Esophagus muscularis mucosa (tissue), 4 donors: ENCODE results near the gene PAQR6. TPM values are rescaled to one million over a fixed set of nuclear protein-coding genes. Genes with fewer than 3 reads are reported as not detected.

Source experiments
- DNase-seq: peaks from one replicate; pipeline ENCODE4 v3.0.0-alpha.2; 2017; ENCODE audit errors: extremely low spot score
- H3K27ac ChIP-seq, 4 donors: fragments of 200-600 bp; sonication (generic); replicated peaks in 1 of 4; 1 replicate in 3 of 4; 2 replicates in 1 of 4; pipeline ENCODE4 v1.5.1; 2016 to 2019; ENCODE audit warnings: mild to moderate bottlenecking in 1 of 4
- H3K27me3 ChIP-seq, 4 donors: fragments of 200-600 bp; sonication (generic); one replicate each; pipeline versions ENCODE4 v1.5.1 to v1.6.0; 2016 to 2019
- H3K36me3 ChIP-seq, 4 donors: fragments of 200-600 bp; sonication (generic); one replicate each; pipeline ENCODE4 v1.5.1; 2016 to 2019
- H3K4me1 ChIP-seq, 4 donors: fragments of 200-600 bp; sonication (generic); one replicate each; pipeline ENCODE4 v1.5.1; 2016 to 2019
- H3K4me3 ChIP-seq, 4 donors: fragments of 200-600 bp; sonication (generic); 1 replicate in 2 of 4; 2 replicates in 2 of 4; pipeline ENCODE4 v1.5.1; 2016 to 2019; ENCODE audit warnings: mild to moderate bottlenecking in 4 of 4, moderate library complexity in 1 of 4
- H3K9me3 ChIP-seq, 4 donors: fragments of 200-600 bp; sonication (generic); 1 replicate in 3 of 4; 2 replicates in 1 of 4; pipeline ENCODE4 v1.5.1; 2016 to 2019
- EP300 ChIP-seq: sonication (generic); formaldehyde crosslinking; IDR thresholded peaks from one replicate; pipeline ENCODE4 v1.6.1; 2017; ENCODE audit warnings: antibody characterized with exemption
- POLR2A ChIP-seq: fragments of 450-650 bp; IDR thresholded peaks from one replicate; pipeline ENCODE4 v1.6.1; 2017; ENCODE audit warnings: antibody characterized with exemption, moderate library complexity, mild to moderate bottlenecking, low read depth
- POLR2AphosphoS5 ChIP-seq, 2 donors: sonication (generic); formaldehyde crosslinking; IDR thresholded peaks; one replicate each; pipeline ENCODE4 v1.6.1; 2017; ENCODE audit warnings: antibody characterized with exemption in 2 of 2
- WGBS: methylation state at CpG from one replicate; pipeline ENCODE4 v1.1.5; 2018; 5-methylcytosine and 5-hydroxymethylcytosine counted together
- intact Hi-C: fragments of 100-400 bp; cut with DNase I; formaldehyde crosslinking; loops from one replicate; pipeline ENCODE4 v1.15.1; 2023
- total RNA-seq, 4 donors: library from RNA; depleted of rRNA; stranded (reverse); fragments of >200 nt; gene quantifications; one replicate each; pipeline versions ENCODE4 v1.1.0 to v1.2.1, GENCODE V29; 2016
- TF ChIP-seq, protein P1 (sequence below), 3 experiments: fragments of 200-600 bp in 2 of 3; fragments of 450-650 bp in 1 of 3; sonication (generic) in 2 of 3; IDR thresholded peaks; one replicate each; pipeline ENCODE4 v1.5.1; 2017 to 2019; ENCODE audit warnings: antibody characterized with exemption in 3 of 3, mild to moderate bottlenecking in 2 of 3, moderate library complexity in 1 of 3

PAQR6 gene
- total RNA-seq, 4 donors from 2014 or later = 2.2 to 2.9 (median 2.7) TPM

GRCh38 chr1:156246781-156247459 is 936 bp downstream of the PAQR6 start:
- no peaks in the 10 kb centered on the region for H3K9me3 ChIP-seq
- DNase-seq = no peak
- intact Hi-C loops = no loop called here
- H3K36me3 ChIP-seq = peaks cover 18 to 40% (median 34%) of the 10 kb centered on the region in 4 donors
- WGBS = 57% methylated on average over 6 of the region's 16 CpGs
- TF ChIP-seq, protein P1, sequence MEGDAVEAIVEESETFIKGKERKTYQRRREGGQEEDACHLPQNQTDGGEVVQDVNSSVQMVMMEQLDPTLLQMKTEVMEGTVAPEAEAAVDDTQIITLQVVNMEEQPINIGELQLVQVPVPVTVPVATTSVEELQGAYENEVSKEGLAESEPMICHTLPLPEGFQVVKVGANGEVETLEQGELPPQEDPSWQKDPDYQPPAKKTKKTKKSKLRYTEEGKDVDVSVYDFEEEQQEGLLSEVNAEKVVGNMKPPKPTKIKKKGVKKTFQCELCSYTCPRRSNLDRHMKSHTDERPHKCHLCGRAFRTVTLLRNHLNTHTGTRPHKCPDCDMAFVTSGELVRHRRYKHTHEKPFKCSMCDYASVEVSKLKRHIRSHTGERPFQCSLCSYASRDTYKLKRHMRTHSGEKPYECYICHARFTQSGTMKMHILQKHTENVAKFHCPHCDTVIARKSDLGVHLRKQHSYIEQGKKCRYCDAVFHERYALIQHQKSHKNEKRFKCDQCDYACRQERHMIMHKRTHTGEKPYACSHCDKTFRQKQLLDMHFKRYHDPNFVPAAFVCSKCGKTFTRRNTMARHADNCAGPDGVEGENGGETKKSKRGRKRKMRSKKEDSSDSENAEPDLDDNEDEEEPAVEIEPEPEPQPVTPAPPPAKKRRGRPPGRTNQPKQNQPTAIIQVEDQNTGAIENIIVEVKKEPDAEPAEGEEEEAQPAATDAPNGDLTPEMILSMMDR (IDR thresholded peaks at IDR 0.05) = no peak
- TF ChIP-seq POLR2A (no peak), EP300 (no peak), POLR2AphosphoS5 (IDR thresholded peaks at IDR 0.05) (no peak)
- H3K27ac ChIP-seq = no peak overlapping the region
- peaks cover 0 to 33% (median 8%) of the 10 kb centered on the region in 4 donors for H3K27me3 ChIP-seq
- H3K4me1 ChIP-seq = peaks cover 30 to 39% (median 37%) of the 10 kb centered on the region in 4 donors
- no peak overlapping the region for H3K4me3 ChIP-seq

GRCh38 chr1:156246241-156246780 is 1.5 kb downstream of the PAQR6 start:
- no peak for DNase-seq
- Histone ChIP-seq H3K9me3 (no peaks in the 10 kb centered on the region), H3K4me3 (peak overlapping the region in 3 of 4 donors; percentile 37 to 52 (median 38)), H3K27ac (no peak overlapping the region), H3K27me3 (peaks cover 0 to 33% (median 8%) of the 10 kb centered on the region in 4 donors), H3K4me1 (peaks cover 30 to 39% (median 34%) of the 10 kb centered on the region in 4 donors), H3K36me3 (peaks cover 12 to 40% (median 31%) of the 10 kb centered on the region in 4 donors)
- intact Hi-C loops = no loop called here
- WGBS = 65% methylated on average over 10 of the region's 10 CpGs
- TF ChIP-seq, protein P1 (IDR thresholded peaks at IDR 0.05) = no peak
- TF ChIP-seq POLR2AphosphoS5 (IDR thresholded peaks at IDR 0.05) (no peak), EP300 (no peak), POLR2A (no peak)

DNA sequence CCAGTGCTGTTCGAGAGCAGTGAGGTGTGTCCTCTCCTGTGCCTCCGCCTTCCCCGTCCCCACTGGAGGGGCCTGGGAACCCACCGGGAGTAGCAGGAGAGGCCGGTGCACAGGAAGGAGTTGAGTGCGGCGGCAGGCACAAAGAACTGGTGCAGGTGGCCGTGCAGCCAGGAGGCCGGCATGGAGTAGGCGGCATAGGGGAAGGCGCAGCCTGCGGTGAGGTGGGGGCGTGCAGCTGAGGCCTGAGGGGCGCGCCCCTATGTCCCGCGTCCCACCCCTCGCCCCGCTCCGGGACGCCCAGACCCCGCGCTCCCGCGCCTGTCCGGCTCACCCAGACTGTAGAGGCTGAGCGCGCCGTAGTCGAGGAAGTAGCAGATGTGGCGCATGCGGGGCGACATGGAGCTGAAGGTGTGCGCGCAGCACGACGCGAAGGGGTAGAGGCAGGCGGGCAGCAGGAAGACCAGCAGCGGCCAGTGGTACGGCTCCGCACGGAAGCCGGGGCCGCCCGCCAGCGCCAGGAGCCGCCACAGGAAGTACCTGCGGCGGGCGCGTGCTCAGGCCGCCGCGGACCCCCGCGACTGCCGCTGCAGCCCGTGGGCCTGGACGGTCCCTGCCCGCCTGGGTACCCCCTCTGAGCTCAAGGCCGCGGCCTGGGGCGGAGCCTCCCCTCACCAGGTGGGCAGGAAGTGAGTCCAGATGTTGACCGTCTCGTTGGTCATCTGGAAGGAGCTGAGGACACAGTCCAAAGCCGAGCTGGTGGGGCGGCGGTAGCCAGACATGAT is 2.2 kb downstream of the PAQR6 start:
- H3K27me3 ChIP-seq = peaks cover 0 to 33% (median 8%) of the 10 kb centered on the region in 4 donors
- TF ChIP-seq, protein P1 (IDR thresholded peaks at IDR 0.05) = no peak
- peak in 1 of 2 donors; percentile 24 for TF ChIP-seq POLR2AphosphoS5 (IDR thresholded peaks at IDR 0.05)
- DNase-seq = no peak
- 17% methylated on average over 4 of the region's 69 CpGs for WGBS
- intact Hi-C loops = no loop called here
- H3K4me1 ChIP-seq = peaks cover 28 to 39% (median 32%) of the 10 kb centered on the region in 4 donors
- peaks cover 5 to 38% (median 31%) of the 10 kb centered on the region in 4 donors for H3K36me3 ChIP-seq
- no peaks in the 10 kb centered on the region for H3K9me3 ChIP-seq
- peak overlapping the region; percentile 35 to 52 (median 38) for H3K4me3 ChIP-seq
- H3K27ac ChIP-seq = no peak overlapping the region

DNA sequence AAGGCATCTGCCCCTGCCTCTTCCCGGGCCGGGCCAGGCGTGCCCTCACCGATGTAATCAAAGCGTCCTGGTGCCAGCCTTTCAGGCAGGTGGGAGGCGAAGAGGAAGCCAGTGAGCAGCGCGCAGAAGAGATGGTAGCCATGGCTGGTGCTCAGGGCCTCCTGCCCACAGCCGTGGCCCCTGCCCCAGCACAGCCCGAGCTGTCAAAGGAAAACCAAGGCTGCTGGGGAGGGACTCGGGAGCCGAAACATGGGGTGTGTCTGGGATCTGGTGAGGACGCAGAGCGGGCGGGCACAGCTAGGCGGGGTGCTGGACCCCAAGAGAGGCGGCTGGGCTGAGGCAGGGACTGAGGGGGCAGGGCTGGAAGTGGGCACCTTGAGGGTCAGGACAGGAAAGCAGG is 3.1 kb downstream of the PAQR6 start:
- Histone ChIP-seq H3K9me3 (no peaks in the 10 kb centered on the region), H3K27ac (no peak overlapping the region), H3K4me3 (no peak overlapping the region), H3K36me3 (peaks cover 3 to 34% (median 31%) of the 10 kb centered on the region in 4 donors), H3K27me3 (peaks cover 0 to 33% (median 8%) of the 10 kb centered on the region in 4 donors), H3K4me1 (peaks cover 28 to 39% (median 32%) of the 10 kb centered on the region in 4 donors)
- DNase-seq = no peak
- intact Hi-C loops = no loop called here
- TF ChIP-seq, protein P1 (IDR thresholded peaks at IDR 0.05) = no peak
- TF ChIP-seq POLR2AphosphoS5 (IDR thresholded peaks at IDR 0.05) (no peak), EP300 (no peak), POLR2A (no peak)
- WGBS = 90% methylated on average over 16 of the region's 17 CpGs
